HepG2 (cell line): ENCODE measurements around the gene MICA. TPM values are rescaled to one million over a fixed set of nuclear protein-coding genes. Genes with fewer than 3 reads are reported as not detected.

Experiments
- ATAC-seq: fragments of 200-7000 bp; cut with Tn5 transposase; 3 replicates; pipeline ENCODE4 v1.9.1; 2020; ENCODE audit warnings: mild to moderate bottlenecking, moderate library complexity
- BruUV-seq: library from RNA; stranded (reverse); fragments of 400-500 nt; replicated peaks from 2 replicates; lab custom pipeline; 2021; lab: Mats Ljungman, UMichigan
- CTCF ChIA-PET: fragments of 300-600 bp; formaldehyde crosslinking; extraction: SDS; loops from one replicate; lab custom pipeline; 2021; ENCODE audit warnings: low total read pairs, inconsistent platforms, low intra/inter-chr PET ratio; lab: Yijun Ruan, JAX
- POLR2A ChIA-PET: fragments of 350-600 bp; sonication (Branson Sonifier 250); formaldehyde crosslinking; loops from one replicate; lab custom pipeline; 2020; ENCODE audit warnings: antibody characterized with exemption, inconsistent platforms; lab: Yijun Ruan, JAX
- DNase-seq: peaks from one replicate; pipeline ENCODE4 v3.0.0-alpha.2; 2015; ENCODE audit warnings: low spot score
- FAIRE-seq: peaks from 3 replicates; lab custom pipeline; 2011; peaks lifted over from hg19 to GRCh38; lab: Jason Lieb, UNC
- H2AFZ ChIP-seq: one replicate; pipeline ENCODE4 v1.6.1; 2011; ENCODE audit warnings: low read length, inconsistent platforms
- H3K27ac ChIP-seq: fragments of 300-600 bp; 3 replicates; pipeline ENCODE4 v1.8.0; 2011; ENCODE audit warnings: mixed run types, mild to moderate bottlenecking, mixed read lengths, low read length, inconsistent platforms; ENCODE audit not compliant: insufficient read depth; ENCODE audit errors: extremely low read length
- H3K27me3 ChIP-seq, 2 experiments: fragments of 200-600 bp in 1 of 2; 2 replicates in 1 of 2; 3 replicates in 1 of 2; pipeline versions ENCODE4 v1.6.0 to v1.8.0; 2011; ENCODE audit warnings: low read length in 2 of 2, mild to moderate bottlenecking in 2 of 2, moderate library complexity in 2 of 2, inconsistent platforms in 1 of 2; ENCODE audit not compliant: insufficient read depth in 2 of 2, control insufficient read depth in 1 of 2
- H3K36me3 ChIP-seq, 2 experiments: fragments of 200-600 bp in 1 of 2; replicated peaks in 1 of 2; 2 replicates in 1 of 2; 3 replicates in 1 of 2; pipeline versions ENCODE4 v1.5.1 to v1.8.0; 2011; ENCODE audit warnings: low read length in 2 of 2, inconsistent platforms in 1 of 2; ENCODE audit not compliant: insufficient read depth in 2 of 2, control insufficient read depth in 1 of 2
- H3K4me1 ChIP-seq: 2 replicates; pipeline ENCODE4 v1.5.1; 2012; ENCODE audit warnings: low read length, inconsistent platforms; ENCODE audit not compliant: insufficient read depth
- H3K4me2 ChIP-seq: 2 replicates; pipeline ENCODE4 v1.6.0; 2011; ENCODE audit warnings: low read depth, low read length, inconsistent platforms
- H3K4me3 ChIP-seq, 3 experiments: fragments of 200-600 bp in 1 of 3; sonication (generic), shearing (Covaris generic) in 1 of 3; replicated peaks in 1 of 3; 2 replicates each; pipeline ENCODE4 v1.5.1; 2011 to 2016; ENCODE audit warnings: low read length in 3 of 3, inconsistent platforms in 2 of 3, low read depth in 2 of 3, mild to moderate bottlenecking in 2 of 3, control low read depth in 1 of 3, mixed read lengths in 1 of 3; ENCODE audit not compliant: insufficient read depth in 1 of 3
- H3K79me2 ChIP-seq: one replicate; pipeline ENCODE4 v1.6.1; 2011; ENCODE audit warnings: low read length, inconsistent platforms; ENCODE audit not compliant: insufficient read depth
- H3K9ac ChIP-seq: 2 replicates; pipeline ENCODE4 v1.6.0; 2011; ENCODE audit warnings: mild to moderate bottlenecking, low read depth, low read length, inconsistent platforms; ENCODE audit not compliant: insufficient read depth
- H3K9me3 ChIP-seq: 2 replicates; pipeline ENCODE4 v1.5.1; 2012; ENCODE audit warnings: mild to moderate bottlenecking, low read length
- H4K20me1 ChIP-seq: 2 replicates; pipeline ENCODE4 v1.6.0; 2011; ENCODE audit warnings: inconsistent platforms, mild to moderate bottlenecking, low read length, moderate library complexity; ENCODE audit not compliant: insufficient read depth
- CSRNP2 ChIP-seq: sonication (generic); formaldehyde crosslinking; conservative IDR thresholded peaks from 2 replicates; pipeline ENCODE4 v1.8.0; 2022; ENCODE audit warnings: low read depth, missing genetic modification reagents
- FOSL1 ChIP-seq: sonication (generic); formaldehyde crosslinking; IDR thresholded peaks from 2 replicates; pipeline ENCODE4 v1.9.0; 2021; ENCODE audit warnings: missing genetic modification reagents, borderline replicate concordance
- HES4 ChIP-seq: sonication (generic); formaldehyde crosslinking; IDR thresholded peaks from 2 replicates; pipeline ENCODE4 v1.9.0; 2021; ENCODE audit warnings: mild to moderate bottlenecking, missing genetic modification reagents, borderline replicate concordance
- KMT2B ChIP-seq: IDR thresholded peaks from 2 replicates; pipeline ENCODE4 v1.6.1; 2016; ENCODE audit warnings: missing genetic modification reagents, missing compliant biosample characterization
- MAFF ChIP-seq: IDR thresholded peaks from 2 replicates; pipeline ENCODE4 v1.6.1; 2011; ENCODE audit warnings: low read depth, low read length, improper control_type of control experiment
- MIER2 ChIP-seq: IDR thresholded peaks from 2 replicates; pipeline ENCODE4 v1.6.1; 2016; ENCODE audit warnings: missing biosample characterization, missing genetic modification reagents
- RNF219 ChIP-seq: sonication (generic); formaldehyde crosslinking; IDR thresholded peaks from 2 replicates; pipeline ENCODE4 v1.5.0; 2020; ENCODE audit warnings: mild to moderate bottlenecking, missing genetic modification reagents
- TRIM24 ChIP-seq: sonication (generic); formaldehyde crosslinking; IDR thresholded peaks from 2 replicates; pipeline ENCODE4 v1.8.0; 2022; ENCODE audit warnings: mild to moderate bottlenecking, missing genetic modification reagents
- ZBTB34 ChIP-seq: sonication (generic); formaldehyde crosslinking; IDR thresholded peaks from 2 replicates; pipeline ENCODE4 v1.8.0; 2022; ENCODE audit warnings: mild to moderate bottlenecking, missing genetic modification reagents
- ZNF563 ChIP-seq: sonication (generic); formaldehyde crosslinking; IDR thresholded peaks from 2 replicates; pipeline ENCODE4 v1.8.0; 2022; ENCODE audit warnings: mild to moderate bottlenecking, moderate library complexity, missing genetic modification reagents
- ZNF704 ChIP-seq: sonication (generic); formaldehyde crosslinking; IDR thresholded peaks from 2 replicates; pipeline ENCODE4 v1.8.1; 2023; ENCODE audit warnings: mild to moderate bottlenecking, inconsistent platforms, moderate library complexity, missing genetic modification reagents, borderline replicate concordance
- ZNF768 ChIP-seq: sonication (generic); formaldehyde crosslinking; IDR thresholded peaks from 2 replicates; pipeline ENCODE4 v1.4.0; 2020; ENCODE audit warnings: missing genetic modification reagents
- WGBS: methylation state at CpG from one replicate; pipeline ENCODE4 v1.1.6; 2017; ENCODE audit warnings: low lambda C conversion rate; 5-methylcytosine and 5-hydroxymethylcytosine counted together
- in situ Hi-C: cut with HindIII; loops from 2 replicates; pipeline ENCODE4 v1.10.0; 2017; ENCODE audit warnings: low pct_unique_long_range_greater_than_20kb; ENCODE audit not compliant: extremely low pct_ligation_motif_present
- intact Hi-C: fragments of 100-400 bp; cut with micrococcal nuclease; formaldehyde crosslinking; loops from one replicate; pipeline ENCODE4 v1.10.0; 2022; ENCODE audit not compliant: unreplicated experiment
- polyA plus RNA-seq, 8 experiments: library from polyadenylated mRNA; depleted of rRNA in 3 of 8; stranded (reverse) in 7 of 8; unstranded in 1 of 8; fragments of >200 nt; fragmentation: Illumina TruSeq in 4 of 8; extraction: Trizol in 4 of 8; gene quantifications; 2 replicates each; pipeline versions ENCODE4 v1.2.1 to v1.2.3, GENCODE V29; 2011 to 2016; ENCODE audit warnings: low read depth in 4 of 8, missing spikeins in 1 of 8, mixed read lengths in 1 of 8; ENCODE audit not compliant: insufficient read depth in 1 of 8
- total RNA-seq, 5 experiments: library from RNA; depleted of rRNA; stranded (reverse); fragments of >200 nt; fragmentation: Illumina TruSeq; extraction: Trizol; gene quantifications; 2 replicates each; pipeline ENCODE4 v1.2.3, GENCODE V29; 2016; ENCODE audit warnings: low read depth in 1 of 5

Gene MICA
- total and polyA plus RNA-seq, 2 of the 13 experiments (the other 11 are each of a cell fraction or from before 2014, with no cell fraction given): 21.6 to 38.1 TPM

- H3K36me3 ChIP-seq: no peaks in the 10 kb centered on the region
- WGBS: 7% methylated on average over 9 of the region's 9 CpGs
- H3K9me3 ChIP-seq: no peaks in the 10 kb centered on the region
- no peak overlapping the region for H3K9ac ChIP-seq
- intact Hi-C loops: no loop called here
- no peaks in the 10 kb centered on the region for H3K79me2 ChIP-seq
- H3K4me2 ChIP-seq: peak overlapping the region; percentile 38
- POLR2A ChIA-PET: no interaction called here
- ATAC-seq (peak; percentile 76), FAIRE-seq (no peak), DNase-seq (peak; percentile 61)
- no peaks in the 10 kb centered on the region for H4K20me1 ChIP-seq
- in situ Hi-C loops: no loop called here
- CTCF ChIA-PET: no interaction called here
- H2AFZ ChIP-seq: no peak overlapping the region
- H3K4me1 ChIP-seq: peaks cover 16% of the 10 kb centered on the region
- H3K4me3 ChIP-seq: peak overlapping the region in 1 of 3 experiments; percentile 35; a peak in 2 of 6 replicates
- BruUV-seq: no TSS peak
- no peak overlapping the region for H3K27ac ChIP-seq
- peaks cover 0 to 15% of the 10 kb centered on the region in 2 experiments; a peak in 3 of 5 replicates for H3K27me3 ChIP-seq
- no peak for TF ChIP-seq TRIM24 (CRISPR knock-in tag)
- TF ChIP-seq KMT2B: no peak
- TF ChIP-seq RNF219 (CRISPR knock-in tag): no peak
- TF ChIP-seq CSRNP2 (CRISPR knock-in tag): no peak
- no peak for TF ChIP-seq ZBTB34 (CRISPR knock-in tag)
- no peak for TF ChIP-seq ZNF563
- no peak for TF ChIP-seq MAFF
- peak; percentile 96 for TF ChIP-seq ZNF768 (CRISPR knock-in tag)
- TF ChIP-seq HES4 (CRISPR knock-in tag): no peak
- TF ChIP-seq MIER2 (CRISPR knock-in tag): no peak
- TF ChIP-seq ZNF704 (CRISPR knock-in tag): no peak
- TF ChIP-seq FOSL1 (CRISPR knock-in tag): no peak
Observed at GRCh38 chr6:31378062-31378720, 25.2 kb upstream of the MICA start.
